Peyer's patch (tissue), 4 donors: Measurements from ENCODE around the gene PNCK. TPM values are rescaled to one million over a fixed set of nuclear protein-coding genes. Genes with fewer than 3 reads are reported as not detected.
A peak's percentile ranks its signal among the peaks of the same experiment; 100 is the strongest.
"Not testable (repeated sequence)": the region's sequence is repeated elsewhere in the genome, so short reads cannot be mapped to it uniquely, and the experiment has no call there.

Source experiments
- DNase-seq, 3 donors: peaks; one replicate each; pipeline ENCODE4 v3.0.0-alpha.2; 2017 to 2019
- H3K27ac ChIP-seq, 4 donors: fragments of 200-600 bp; sonication (generic); one replicate each; pipeline ENCODE4 v1.5.1; 2016 to 2019
- H3K27me3 ChIP-seq, 2 donors: fragments of 200-600 bp; sonication (generic); one replicate each; pipeline ENCODE4 v1.5.1; 2019
- H3K36me3 ChIP-seq, 3 donors: fragments of 200-600 bp; sonication (generic); one replicate each; pipeline ENCODE4 v1.5.1; 2016 to 2019
- H3K4me1 ChIP-seq, 4 donors: fragments of 200-600 bp; sonication (generic); one replicate each; pipeline ENCODE4 v1.5.1; 2016 to 2019
- H3K4me3 ChIP-seq, 4 donors: fragments of 200-600 bp; sonication (generic); 1 replicate in 3 of 4; 2 replicates in 1 of 4; pipeline ENCODE4 v1.5.1; 2016 to 2019; ENCODE audit warnings: mild to moderate bottlenecking in 1 of 4
- H3K9me3 ChIP-seq, 4 donors: fragments of 200-600 bp; sonication (generic); one replicate each; pipeline ENCODE4 v1.5.1; 2016 to 2019; ENCODE audit warnings: mild to moderate bottlenecking in 1 of 4
- POLR2A ChIP-seq, 2 donors: fragments of 450-650 bp; IDR thresholded peaks; one replicate each; pipeline ENCODE4 v1.5.1; 2017; ENCODE audit warnings: antibody characterized with exemption in 2 of 2, mild to moderate bottlenecking in 2 of 2, moderate library complexity in 2 of 2
- total RNA-seq, 4 donors: library from RNA; depleted of rRNA; stranded (reverse); fragments of >200 nt; gene quantifications; one replicate each; pipeline ENCODE4 v1.1.0, GENCODE V29; 2016
- TF ChIP-seq, protein P1 (sequence below), 6 experiments: fragments of 450-650 bp in 4 of 6; fragments of 200-600 bp in 2 of 6; sonication (generic) in 1 of 6; IDR thresholded peaks; one replicate each; pipeline ENCODE4 v1.5.1; 2017 to 2019; ENCODE audit warnings: antibody characterized with exemption in 6 of 6, mild to moderate bottlenecking in 3 of 6, moderate library complexity in 1 of 6

PNCK gene
- total RNA-seq, 4 donors from 2014 or later = 2.0 to 44.8 (median 6.1) TPM; not detected in 1

DNA sequence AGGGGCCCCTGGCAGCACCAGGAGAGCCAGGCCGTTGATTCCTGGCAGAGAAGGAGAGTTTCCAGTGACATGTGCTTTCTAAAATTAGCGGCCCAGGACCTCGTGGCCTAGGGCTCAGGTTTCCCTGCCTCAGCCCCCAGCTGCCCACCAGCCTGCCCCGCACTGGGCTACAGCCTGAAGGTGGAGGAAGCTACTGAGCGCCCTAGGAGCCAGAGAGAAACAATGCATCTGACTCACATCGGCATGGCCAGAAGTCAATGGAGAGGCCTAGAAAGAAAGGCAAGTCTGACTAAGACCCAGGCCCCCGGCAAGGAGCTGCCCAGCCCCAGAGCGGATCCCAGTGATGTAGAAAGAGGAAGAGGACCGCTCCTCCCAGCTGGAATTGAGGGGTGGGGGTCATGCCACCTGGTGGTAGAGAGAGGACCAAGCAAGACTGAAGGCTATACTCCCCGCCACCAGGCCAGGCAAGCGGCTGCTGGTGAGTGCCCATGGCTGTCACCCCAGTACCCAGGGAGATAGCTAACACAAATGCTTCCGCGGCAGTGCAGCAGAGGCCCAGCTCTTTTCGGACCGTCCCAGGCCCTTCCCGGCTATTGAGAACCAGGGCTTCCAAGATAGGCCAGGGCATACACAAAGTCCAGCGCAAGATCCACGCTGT is 31.9 kb upstream of the PNCK start:
- not testable (repeated sequence) for H3K27me3 ChIP-seq, H3K9me3 ChIP-seq, DNase-seq, H3K4me3 ChIP-seq, H3K27ac ChIP-seq
- TF ChIP-seq, protein P1, sequence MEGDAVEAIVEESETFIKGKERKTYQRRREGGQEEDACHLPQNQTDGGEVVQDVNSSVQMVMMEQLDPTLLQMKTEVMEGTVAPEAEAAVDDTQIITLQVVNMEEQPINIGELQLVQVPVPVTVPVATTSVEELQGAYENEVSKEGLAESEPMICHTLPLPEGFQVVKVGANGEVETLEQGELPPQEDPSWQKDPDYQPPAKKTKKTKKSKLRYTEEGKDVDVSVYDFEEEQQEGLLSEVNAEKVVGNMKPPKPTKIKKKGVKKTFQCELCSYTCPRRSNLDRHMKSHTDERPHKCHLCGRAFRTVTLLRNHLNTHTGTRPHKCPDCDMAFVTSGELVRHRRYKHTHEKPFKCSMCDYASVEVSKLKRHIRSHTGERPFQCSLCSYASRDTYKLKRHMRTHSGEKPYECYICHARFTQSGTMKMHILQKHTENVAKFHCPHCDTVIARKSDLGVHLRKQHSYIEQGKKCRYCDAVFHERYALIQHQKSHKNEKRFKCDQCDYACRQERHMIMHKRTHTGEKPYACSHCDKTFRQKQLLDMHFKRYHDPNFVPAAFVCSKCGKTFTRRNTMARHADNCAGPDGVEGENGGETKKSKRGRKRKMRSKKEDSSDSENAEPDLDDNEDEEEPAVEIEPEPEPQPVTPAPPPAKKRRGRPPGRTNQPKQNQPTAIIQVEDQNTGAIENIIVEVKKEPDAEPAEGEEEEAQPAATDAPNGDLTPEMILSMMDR (IDR thresholded peaks at IDR 0.05) = peak in 1 of 6 experiments; percentile 7
- Histone ChIP-seq H3K36me3 (peaks cover 0 to 31% (median 0%) of the 10 kb centered on the region in 3 donors), H3K4me1 (peaks cover 0 to 27% (median 0%) of the 10 kb centered on the region in 4 donors)

DNA sequence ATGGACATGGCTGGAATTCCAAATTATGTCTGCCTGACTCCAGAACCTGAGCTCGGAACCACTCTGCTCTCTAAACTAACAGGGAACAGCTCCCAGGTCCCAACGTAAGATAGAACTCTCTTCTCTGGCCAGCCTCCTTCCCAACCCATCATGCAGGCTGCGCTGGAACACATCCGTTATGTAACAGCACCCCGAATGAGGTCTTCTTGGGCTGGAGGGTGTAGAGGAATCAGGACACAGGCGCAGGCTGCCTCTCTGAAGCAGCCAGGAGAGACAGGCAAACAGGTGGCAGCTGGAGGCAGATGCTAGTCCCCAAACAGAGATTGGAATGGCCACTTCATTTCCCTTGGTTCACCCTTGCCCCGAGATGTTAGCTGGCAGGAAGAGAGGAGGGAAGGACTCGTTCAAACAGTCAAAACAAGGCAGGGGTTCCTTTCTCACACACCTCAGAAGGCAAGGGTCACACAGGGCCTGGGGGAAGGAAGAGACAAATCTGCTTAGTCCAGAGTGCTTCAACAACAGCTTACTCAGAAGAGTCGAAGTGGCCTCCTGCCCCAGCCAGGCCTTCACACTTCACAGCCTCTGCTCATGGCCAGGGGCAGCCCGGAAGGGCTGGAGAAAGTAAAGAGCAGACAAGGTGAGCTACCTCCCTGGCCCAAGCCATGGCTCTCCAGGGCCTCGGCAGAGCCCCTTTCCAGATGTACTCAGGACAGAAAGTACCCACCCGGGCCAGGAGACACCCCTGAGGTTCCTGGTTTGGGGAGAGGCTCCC is 31.2 kb upstream of the PNCK start:
- H3K4me3 ChIP-seq, DNase-seq, H3K27me3 ChIP-seq, H3K9me3 ChIP-seq, H3K27ac ChIP-seq: not testable (repeated sequence)
- peaks cover 0 to 25% (median 0%) of the 10 kb centered on the region in 3 donors for H3K36me3 ChIP-seq
- H3K4me1 ChIP-seq = peaks cover 0 to 29% (median 0%) of the 10 kb centered on the region in 4 donors

DNA sequence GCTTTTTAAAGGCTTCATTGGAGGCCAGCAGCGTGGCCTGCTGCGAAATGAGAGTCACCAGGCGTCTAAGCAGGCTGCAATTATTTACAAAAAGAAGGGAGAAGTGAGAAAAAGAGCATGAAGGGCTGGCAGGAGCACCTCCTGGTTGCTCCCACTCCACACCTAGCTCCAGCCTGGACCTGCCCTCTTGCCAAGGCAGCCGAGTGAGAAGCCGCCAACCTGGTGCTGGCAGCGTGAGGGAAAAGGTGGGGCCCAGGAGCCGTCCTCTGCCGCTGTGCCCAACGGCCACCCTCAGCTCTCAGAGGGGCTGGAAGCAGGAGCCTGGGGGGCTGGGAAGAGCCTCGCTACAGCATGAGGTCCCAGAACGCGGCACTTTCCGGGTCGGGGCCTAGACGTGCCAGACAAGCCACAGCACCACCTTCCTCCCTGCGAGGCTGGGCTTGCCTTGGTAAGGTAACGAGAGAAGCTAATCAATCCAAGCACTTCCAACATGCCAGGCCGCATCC is 30.5 kb upstream of the PNCK start:
- Histone ChIP-seq H3K4me3 (no peak overlapping the region), H3K27me3 (no peaks in the 10 kb centered on the region), H3K27ac (peak overlapping the region in 1 of 4 donors; percentile 50), H3K36me3 (peaks cover 0 to 24% (median 0%) of the 10 kb centered on the region in 3 donors), H3K9me3 (no peaks in the 10 kb centered on the region), H3K4me1 (peaks cover 0 to 29% (median 0%) of the 10 kb centered on the region in 4 donors)
- TF ChIP-seq, protein P1 (IDR thresholded peaks at IDR 0.05) = no peak
- TF ChIP-seq POLR2A (IDR thresholded peaks at IDR 0.05) = no peak
- DNase-seq = no peak

- no peak overlapping the region for H3K4me3 ChIP-seq
- H3K4me1 ChIP-seq = peaks cover 0 to 29% (median 0%) of the 10 kb centered on the region in 4 donors
- no peaks in the 10 kb centered on the region for H3K27me3 ChIP-seq
- TF ChIP-seq, protein P1 (IDR thresholded peaks at IDR 0.05) = no peak
- no peak for TF ChIP-seq POLR2A (IDR thresholded peaks at IDR 0.05)
- H3K36me3 ChIP-seq = peaks cover 0 to 24% (median 0%) of the 10 kb centered on the region in 3 donors
- no peaks in the 10 kb centered on the region for H3K9me3 ChIP-seq
- DNase-seq = peak in 2 of 3 donors; percentile 68 to 82
- peak overlapping the region in 2 of 4 donors; percentile 50 to 68 for H3K27ac ChIP-seq
Measured at GRCh38 chrX:153703036-153703370, 29.4 kb upstream of the PNCK start.

- Histone ChIP-seq H3K27ac (peak overlapping the region in 2 of 4 donors; percentile 50 to 68), H3K4me3 (no peak overlapping the region), H3K4me1 (peaks cover 0 to 29% (median 0%) of the 10 kb centered on the region in 4 donors), H3K27me3 (no peaks in the 10 kb centered on the region), H3K36me3 (peaks cover 0 to 24% (median 0%) of the 10 kb centered on the region in 3 donors), H3K9me3 (no peaks in the 10 kb centered on the region)
- no peak for DNase-seq
- TF ChIP-seq POLR2A (IDR thresholded peaks at IDR 0.05) = no peak
- TF ChIP-seq, protein P1 (IDR thresholded peaks at IDR 0.05) = no peak
Measured at GRCh38 chrX:153702336-153703035, 28.9 kb upstream of the PNCK start.
